ENCODE data around the gene USH2A. TPM values are rescaled to one million over a fixed set of nuclear protein-coding genes. Genes with fewer than 3 reads are reported as not detected.

The USH2A gene
- total RNA-seq, 2 experiments from 2014 or later, result not detected

- no peak for ATAC-seq (ENCODE audit: poor library complexity)
- no peak overlapping the region for H3K27ac Mint-ChIP-seq
- H3K4me1 ChIP-seq (ENCODE audit: insufficient read depth, low read length), result no peaks in the 10 kb centered on the region
- CTCF ChIA-PET, result no interaction called here
- H3K36me3 ChIP-seq (ENCODE audit: insufficient read depth, low read length), result no peaks in the 10 kb centered on the region
- H3K4me3 ChIP-seq (ENCODE audit: low read length), result no peak overlapping the region
- no peaks in the 10 kb centered on the region for H3K9me3 ChIP-seq (ENCODE audit: control insufficient read depth in 1 of 2, insufficient read depth in 1 of 2, low read length in 2 of 2)
- peaks cover 4% of the 10 kb centered on the region for H3K9me3 Mint-ChIP-seq
- H3K27ac ChIP-seq (ENCODE audit: low read depth in 1 of 2, low read length in 2 of 2), result no peak overlapping the region
- no peak overlapping the region for H3K4me3 Mint-ChIP-seq
- H3K36me3 Mint-ChIP-seq (ENCODE audit: low read depth), result no peaks in the 10 kb centered on the region
- no peaks in the 10 kb centered on the region for H3K4me1 Mint-ChIP-seq (ENCODE audit: low read depth)
- H3K27me3 ChIP-seq (ENCODE audit: control insufficient read depth in 1 of 2, insufficient read depth in 2 of 2, low read length in 2 of 2), result no peaks in the 10 kb centered on the region
- TF ChIP-seq CTCF (IDR thresholded peaks at IDR 0.05), result no peak
- H3K27me3 Mint-ChIP-seq, result no peaks in the 10 kb centered on the region
- intact Hi-C loops (cut with DNase I, micrococcal nuclease), result no loop called here
- POLR2A ChIA-PET, result no interaction called here
- DNase-seq, result no peak
These were observed 119.6 kb downstream of the USH2A start for GRCh38 chr1:216303690-216304089.

- H3K4me1 Mint-ChIP-seq (ENCODE audit: low read depth), result no peaks in the 10 kb centered on the region
- no peaks in the 10 kb centered on the region for H3K36me3 Mint-ChIP-seq (ENCODE audit: low read depth)
- no peaks in the 10 kb centered on the region for H3K4me1 ChIP-seq (ENCODE audit: insufficient read depth, low read length)
- CTCF ChIA-PET, result no interaction called here
- H3K4me3 ChIP-seq (ENCODE audit: low read length), result no peak overlapping the region
- TF ChIP-seq CTCF (IDR thresholded peaks at IDR 0.05), result no peak
- no peaks in the 10 kb centered on the region for H3K27me3 Mint-ChIP-seq
- H3K27me3 ChIP-seq (ENCODE audit: control insufficient read depth in 1 of 2, insufficient read depth in 2 of 2, low read length in 2 of 2), result no peaks in the 10 kb centered on the region
- no peak overlapping the region for H3K27ac Mint-ChIP-seq
- peaks cover 11% of the 10 kb centered on the region for H3K9me3 Mint-ChIP-seq
- intact Hi-C loops (cut with DNase I, micrococcal nuclease), result no loop called here
- peaks cover 0 to 5% of the 10 kb centered on the region in 2 experiments for H3K9me3 ChIP-seq (ENCODE audit: control insufficient read depth in 1 of 2, insufficient read depth in 1 of 2, low read length in 2 of 2)
- ATAC-seq (ENCODE audit: poor library complexity), result no peak
- no peak for DNase-seq
- H3K4me3 Mint-ChIP-seq, result no peak overlapping the region
- no peaks in the 10 kb centered on the region for H3K36me3 ChIP-seq (ENCODE audit: insufficient read depth, low read length)
- POLR2A ChIA-PET, result no interaction called here
- H3K27ac ChIP-seq (ENCODE audit: low read depth in 1 of 2, low read length in 2 of 2), result no peak overlapping the region
These were observed 129.6 kb downstream of the USH2A start for GRCh38 chr1:216293683-216294082.

GRCh38 chr1:216290074-216290473 is 133.2 kb downstream of the USH2A start:
- ATAC-seq (ENCODE audit: poor library complexity) (no peak), DNase-seq (no peak)
- H3K27ac Mint-ChIP-seq, result no peak overlapping the region
- no peak overlapping the region for H3K4me3 Mint-ChIP-seq
- Histone ChIP-seq H3K9me3 (ENCODE audit: control insufficient read depth in 1 of 2, insufficient read depth in 1 of 2, low read length in 2 of 2) (peaks cover 0 to 12% of the 10 kb centered on the region in 2 experiments), H3K36me3 (ENCODE audit: insufficient read depth, low read length) (no peaks in the 10 kb centered on the region), H3K27ac (ENCODE audit: low read depth in 1 of 2, low read length in 2 of 2) (no peak overlapping the region), H3K27me3 (ENCODE audit: control insufficient read depth in 1 of 2, insufficient read depth in 2 of 2, low read length in 2 of 2) (no peaks in the 10 kb centered on the region), H3K4me3 (ENCODE audit: low read length) (no peak overlapping the region), H3K4me1 (ENCODE audit: insufficient read depth, low read length) (no peaks in the 10 kb centered on the region)
- no peaks in the 10 kb centered on the region for H3K36me3 Mint-ChIP-seq (ENCODE audit: low read depth)
- TF ChIP-seq CTCF (IDR thresholded peaks at IDR 0.05), result no peak
- no peaks in the 10 kb centered on the region for H3K4me1 Mint-ChIP-seq (ENCODE audit: low read depth)
- H3K27me3 Mint-ChIP-seq, result no peaks in the 10 kb centered on the region
- H3K9me3 Mint-ChIP-seq, result peaks cover 12% of the 10 kb centered on the region
- ChIA-PET CTCF (no interaction called here), POLR2A (no interaction called here)
- intact Hi-C loops (cut with DNase I, micrococcal nuclease), result no loop called here
